H9 (cell line): ENCODE data around the gene SLC4A3. TPM values are rescaled to one million over a fixed set of nuclear protein-coding genes. Genes with fewer than 3 reads are reported as not detected.

ENCODE experiments used
- DNase-seq: peaks from one replicate; pipeline ENCODE4 v3.0.0-alpha.2; 2017
- H2AFZ ChIP-seq: one replicate; pipeline ENCODE4 v1.6.1; 2013; ENCODE audit warnings: mild to moderate bottlenecking, low read length, control low read depth, moderate library complexity
- H2AK5ac ChIP-seq: 2 replicates; pipeline ENCODE4 v1.6.1; 2013; ENCODE audit warnings: low read length, control low read depth, mixed read lengths; ENCODE audit not compliant: insufficient read length
- H2BK120ac ChIP-seq: one replicate; pipeline ENCODE4 v1.6.1; 2013; ENCODE audit warnings: low read depth, mild to moderate bottlenecking, low read length, control low read depth, inconsistent platforms; ENCODE audit not compliant: poor library complexity, severe bottlenecking
- H2BK12ac ChIP-seq: 2 replicates; pipeline ENCODE4 v1.6.1; 2013; ENCODE audit warnings: low read length, control low read depth, mixed read lengths, low read depth; ENCODE audit not compliant: insufficient read length
- H2BK15ac ChIP-seq: 2 replicates; pipeline ENCODE4 v1.6.1; 2013; ENCODE audit warnings: low read depth, low read length, control low read depth
- H2BK20ac ChIP-seq: one replicate; pipeline ENCODE4 v1.6.1; 2013; ENCODE audit warnings: low read depth, mild to moderate bottlenecking, low read length, control low read depth, inconsistent platforms; ENCODE audit not compliant: poor library complexity, severe bottlenecking
- H2BK5ac ChIP-seq: 2 replicates; pipeline ENCODE4 v1.6.1; 2013; ENCODE audit warnings: low read length, control low read depth, mixed read lengths; ENCODE audit not compliant: insufficient read length
- H3K14ac ChIP-seq: 2 replicates; pipeline ENCODE4 v1.6.1; 2013; ENCODE audit warnings: low read length, control low read depth; ENCODE audit not compliant: insufficient read depth
- H3K18ac ChIP-seq: 2 replicates; pipeline ENCODE4 v1.6.1; 2013; ENCODE audit warnings: low read depth, mild to moderate bottlenecking, mixed read lengths, low read length, control low read depth; ENCODE audit not compliant: insufficient read length
- H3K23ac ChIP-seq: 2 replicates; pipeline ENCODE4 v1.6.1; 2013; ENCODE audit warnings: low read length, control low read depth, mixed read lengths, low read depth; ENCODE audit not compliant: insufficient read length
- H3K23me2 ChIP-seq: 2 replicates; pipeline ENCODE4 v1.6.1; 2013; ENCODE audit warnings: low read depth, mild to moderate bottlenecking, mixed read lengths, low read length, control low read depth; ENCODE audit not compliant: insufficient read length, poor library complexity, severe bottlenecking
- H3K27ac ChIP-seq: 2 replicates; pipeline ENCODE4 v1.5.1; 2013; ENCODE audit warnings: low read length, control low read depth, mixed read lengths, low read depth; ENCODE audit not compliant: insufficient read length
- H3K27me3 ChIP-seq: 2 replicates; pipeline ENCODE4 v1.6.1; 2013; ENCODE audit warnings: low read length, control low read depth, inconsistent platforms; ENCODE audit not compliant: insufficient read depth
- H3K4ac ChIP-seq: 2 replicates; pipeline ENCODE4 v1.6.1; 2013; ENCODE audit warnings: low read depth, mild to moderate bottlenecking, control low read depth, inconsistent platforms, low read length, moderate library complexity
- H3K4me1 ChIP-seq: 2 replicates; pipeline ENCODE4 v1.6.1; 2013; ENCODE audit warnings: low read length, control low read depth, inconsistent platforms; ENCODE audit not compliant: insufficient read depth
- H3K4me2 ChIP-seq: 2 replicates; pipeline ENCODE4 v1.6.1; 2013; ENCODE audit warnings: low read length, control low read depth, mixed read lengths; ENCODE audit not compliant: insufficient read length, insufficient read depth
- H3K56ac ChIP-seq: 2 replicates; pipeline ENCODE4 v1.6.1; 2013; ENCODE audit warnings: low read depth, mild to moderate bottlenecking, mixed read lengths, low read length, control low read depth; ENCODE audit not compliant: insufficient read length
- H3K79me1 ChIP-seq: 2 replicates; pipeline ENCODE4 v1.6.1; 2013; ENCODE audit warnings: low read depth, mild to moderate bottlenecking, moderate library complexity, low read length, control low read depth, inconsistent platforms; ENCODE audit not compliant: insufficient read depth, poor library complexity, severe bottlenecking
- H3K79me2 ChIP-seq: 2 replicates; pipeline ENCODE4 v1.6.1; 2013; ENCODE audit warnings: low read length, control low read depth, inconsistent platforms; ENCODE audit not compliant: insufficient read depth
- H3K9ac ChIP-seq: 2 replicates; pipeline ENCODE4 v1.6.1; 2013; ENCODE audit warnings: low read length, control low read depth, mixed read lengths; ENCODE audit not compliant: insufficient read length; ENCODE audit errors: extremely low read depth
- H3K9me3 ChIP-seq: one replicate; pipeline ENCODE4 v1.6.1; 2013; ENCODE audit warnings: low read depth, low read length, inconsistent platforms; ENCODE audit not compliant: control insufficient read depth
- H3T11ph ChIP-seq: one replicate; pipeline ENCODE4 v1.6.1; 2013; ENCODE audit warnings: mild to moderate bottlenecking, low read length, control low read depth, inconsistent platforms
- H4K20me1 ChIP-seq: one replicate; pipeline ENCODE4 v1.6.1; 2013; ENCODE audit not compliant: control insufficient read depth, insufficient read length, insufficient read depth
- H4K5ac ChIP-seq: 2 replicates; pipeline ENCODE4 v1.6.1; 2013; ENCODE audit warnings: low read depth, mild to moderate bottlenecking, mixed read lengths, low read length, control low read depth; ENCODE audit not compliant: insufficient read length
- H4K8ac ChIP-seq: replicated peaks from 2 replicates; pipeline ENCODE4 v1.6.1; 2013; ENCODE audit warnings: low read length, control low read depth, mixed read lengths, low read depth; ENCODE audit not compliant: insufficient read length
- H4K91ac ChIP-seq: 2 replicates; pipeline ENCODE4 v1.6.1; 2013; ENCODE audit warnings: low read depth, mild to moderate bottlenecking, moderate library complexity, mixed read lengths, low read length, control low read depth; ENCODE audit not compliant: insufficient read length
- H3K27ac Mint-ChIP-seq, 3 experiments: 2 replicates in 2 of 3; 3 replicates in 1 of 3; pipeline ENCODE4 v1.8.0; 2020 to 2021; ENCODE audit warnings: mixed read lengths in 3 of 3, mild to moderate bottlenecking in 1 of 3, moderate library complexity in 1 of 3
- H3K27me3 Mint-ChIP-seq: 2 replicates; pipeline ENCODE4 v1.8.0; 2021; ENCODE audit warnings: low read depth, mild to moderate bottlenecking, moderate library complexity, mixed read lengths
- H3K36me3 Mint-ChIP-seq, 3 experiments: 2 replicates in 2 of 3; 3 replicates in 1 of 3; pipeline ENCODE4 v1.8.0; 2020 to 2021; ENCODE audit warnings: low read depth in 3 of 3, mixed read lengths in 3 of 3; ENCODE audit not compliant: insufficient read depth in 1 of 3
- H3K4me1 Mint-ChIP-seq, 2 experiments: 2 replicates each; pipeline ENCODE4 v1.8.0; 2020; ENCODE audit warnings: mixed read lengths in 2 of 2
- H3K4me3 Mint-ChIP-seq, 2 experiments: 2 replicates in 1 of 2; 3 replicates in 1 of 2; pipeline ENCODE4 v1.8.0; 2020 to 2021; ENCODE audit warnings: mild to moderate bottlenecking in 2 of 2, mixed read lengths in 2 of 2, moderate library complexity in 1 of 2
- H3K9me3 Mint-ChIP-seq, 2 experiments: 2 replicates in 1 of 2; 3 replicates in 1 of 2; pipeline ENCODE4 v1.8.0; 2020; ENCODE audit warnings: mild to moderate bottlenecking in 2 of 2, mixed read lengths in 2 of 2, moderate library complexity in 1 of 2
- WGBS: extraction: QIAGEN DNeasy Blood & Tissue Kit; methylation state at CpG from one replicate; pipeline ENCODE4 v1.1.7; 2013; ENCODE audit warnings: missing lambda C conversion rate, low lambda C conversion rate, mixed read lengths; ENCODE audit not compliant: insufficient read length; ENCODE audit errors: extremely low coverage; 5-methylcytosine and 5-hydroxymethylcytosine counted together
- total RNA-seq: library from RNA; stranded (reverse); gene quantifications from 2 replicates; pipeline ENCODE4 v1.2.1, GENCODE V29; 2021
- TF ChIP-seq, protein P1 (sequence below): fragments of 200-600 bp; sonication (generic); conservative IDR thresholded peaks from 3 replicates; pipeline ENCODE4 v1.8.0; 2021; ENCODE audit warnings: antibody characterized with exemption, mild to moderate bottlenecking

Gene SLC4A3
- total RNA-seq, 1 experiment from 2014 or later = 11.1 TPM

DNA sequence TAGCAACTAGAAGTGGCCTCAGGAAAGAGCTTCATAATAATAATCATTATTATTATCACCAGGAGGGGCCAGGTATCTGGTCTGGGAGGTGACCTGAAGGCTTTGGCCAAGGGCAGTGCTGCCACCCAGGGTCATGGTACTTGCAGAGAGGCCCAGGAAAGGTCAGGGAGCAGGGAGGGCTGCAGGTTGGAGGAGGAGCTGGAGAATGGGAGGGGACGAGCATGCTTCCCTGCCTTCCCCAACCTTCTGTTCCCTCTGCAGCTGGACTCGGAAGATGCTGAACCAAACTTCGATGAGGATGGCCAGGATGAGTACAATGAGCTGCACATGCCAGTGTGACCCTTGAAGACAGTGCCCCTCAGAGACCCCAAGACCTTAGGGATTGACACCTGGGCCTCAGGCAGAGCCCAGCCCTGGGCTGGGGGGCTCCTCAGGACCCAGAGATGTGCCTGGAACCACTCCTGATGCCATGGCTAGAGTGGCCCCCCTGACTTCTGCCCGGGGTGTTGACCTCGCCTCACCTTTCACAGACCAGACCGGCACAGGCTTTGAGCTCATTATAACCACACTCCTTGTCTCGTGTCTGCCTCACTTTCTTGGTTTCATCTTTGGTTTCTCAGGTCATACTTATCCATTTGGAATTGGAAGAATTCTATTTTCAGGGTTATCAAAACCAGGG lies 14.1 kb downstream of the SLC4A3 start:
- H2BK20ac ChIP-seq = no peak overlapping the region

More for the DNA sequence above, 14.1 kb downstream of the SLC4A3 start:
- Histone ChIP-seq H2AK5ac (no peak overlapping the region), H3K23me2 (peaks cover 3% of the 10 kb centered on the region), H2BK5ac (no peak overlapping the region), H3K79me1 (no peaks in the 10 kb centered on the region), H4K8ac (no peak overlapping the region), H2BK12ac (no peak overlapping the region), H4K20me1 (no peaks in the 10 kb centered on the region), H3K9ac (no peak overlapping the region), H3T11ph (no peak overlapping the region), H3K4ac (no peak overlapping the region), H4K5ac (no peak overlapping the region), H3K14ac (no peak overlapping the region), H2BK120ac (no peak overlapping the region), H3K27me3 (no peaks in the 10 kb centered on the region), H4K91ac (no peak overlapping the region), H3K9me3 (no peaks in the 10 kb centered on the region), H2AFZ (no peak overlapping the region), H3K4me1 (peaks cover 2% of the 10 kb centered on the region; the same call in 1 of the 2 replicates), H3K27ac (no peak overlapping the region), H3K23ac (no peak overlapping the region), H3K18ac (no peak overlapping the region), H2BK15ac (no peak overlapping the region), H3K56ac (no peak overlapping the region), H3K4me2 (no peak overlapping the region), H3K79me2 (no peaks in the 10 kb centered on the region)
- TF ChIP-seq, protein P1, sequence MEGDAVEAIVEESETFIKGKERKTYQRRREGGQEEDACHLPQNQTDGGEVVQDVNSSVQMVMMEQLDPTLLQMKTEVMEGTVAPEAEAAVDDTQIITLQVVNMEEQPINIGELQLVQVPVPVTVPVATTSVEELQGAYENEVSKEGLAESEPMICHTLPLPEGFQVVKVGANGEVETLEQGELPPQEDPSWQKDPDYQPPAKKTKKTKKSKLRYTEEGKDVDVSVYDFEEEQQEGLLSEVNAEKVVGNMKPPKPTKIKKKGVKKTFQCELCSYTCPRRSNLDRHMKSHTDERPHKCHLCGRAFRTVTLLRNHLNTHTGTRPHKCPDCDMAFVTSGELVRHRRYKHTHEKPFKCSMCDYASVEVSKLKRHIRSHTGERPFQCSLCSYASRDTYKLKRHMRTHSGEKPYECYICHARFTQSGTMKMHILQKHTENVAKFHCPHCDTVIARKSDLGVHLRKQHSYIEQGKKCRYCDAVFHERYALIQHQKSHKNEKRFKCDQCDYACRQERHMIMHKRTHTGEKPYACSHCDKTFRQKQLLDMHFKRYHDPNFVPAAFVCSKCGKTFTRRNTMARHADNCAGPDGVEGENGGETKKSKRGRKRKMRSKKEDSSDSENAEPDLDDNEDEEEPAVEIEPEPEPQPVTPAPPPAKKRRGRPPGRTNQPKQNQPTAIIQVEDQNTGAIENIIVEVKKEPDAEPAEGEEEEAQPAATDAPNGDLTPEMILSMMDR = no peak
- H3K9me3 Mint-ChIP-seq = no peaks in the 10 kb centered on the region; a peak in 1 of 5 replicates
- no CpG with 5 or more reads among the region's 7 CpGs for WGBS
- H3K27ac Mint-ChIP-seq = no peak overlapping the region
- DNase-seq = peak; percentile 21
- H3K36me3 Mint-ChIP-seq = peaks cover 0 to 17% (median 2%) of the 10 kb centered on the region in 3 experiments; a peak in 3 of 7 replicates
- H3K4me1 Mint-ChIP-seq = peaks cover 23 to 32% of the 10 kb centered on the region in 2 experiments
- no peak overlapping the region for H3K4me3 Mint-ChIP-seq
- H3K27me3 Mint-ChIP-seq = peaks cover 11% of the 10 kb centered on the region
